B cell (primary cell): ENCODE measurements around the gene LRTM2. TPM values are rescaled to one million over a fixed set of nuclear protein-coding genes. Genes with fewer than 3 reads are reported as not detected.

Source experiments
- ATAC-seq: fragments of 200-7000 bp; cut with Tn5 transposase; one replicate; pipeline ENCODE4 v1.10.0; 2021; ENCODE audit warnings: low read depth, mild to moderate bottlenecking, moderate number of reproducible peaks, moderate library complexity
- CTCF ChIA-PET: fragments of 350-600 bp; sonication (Branson Sonifier 250); formaldehyde crosslinking; loops from one replicate; lab custom pipeline; 2021; ENCODE audit warnings: antibody characterized with exemption, inconsistent platforms; lab: Charles Lee
- POLR2A ChIA-PET: fragments of 350-600 bp; sonication (Branson Sonifier 250); formaldehyde crosslinking; loops from one replicate; lab custom pipeline; 2021; ENCODE audit warnings: antibody characterized with exemption; lab: Charles Lee
- DNase-seq: peaks from one replicate; pipeline ENCODE4 v3.0.0; 2013
- H2AFZ ChIP-seq: 2 replicates; pipeline ENCODE4 v1.6.1; 2012; ENCODE audit warnings: mild to moderate bottlenecking, low read depth, low read length; ENCODE audit not compliant: insufficient read depth, poor library complexity, severe bottlenecking
- H3K27ac ChIP-seq, 2 donors: 1 replicate in 1 of 2; 2 replicates in 1 of 2; pipeline ENCODE4 v1.5.1; 2012 to 2013; ENCODE audit warnings: low read length in 2 of 2, mild to moderate bottlenecking in 2 of 2, moderate library complexity in 1 of 2
- H3K27me3 ChIP-seq, 4 experiments: fragments of 200-600 bp in 1 of 4; sonication (generic) in 1 of 4; replicated peaks in 1 of 4; 1 replicate in 2 of 4; 2 replicates in 2 of 4; pipeline versions ENCODE4 v1.6.1 to v1.7.0; 2013 to 2016; ENCODE audit warnings: low read length in 3 of 4, mild to moderate bottlenecking in 2 of 4, mixed read lengths in 1 of 4, moderate library complexity in 1 of 4; ENCODE audit not compliant: insufficient read depth in 4 of 4, control insufficient read depth in 3 of 4; ENCODE audit errors: control extremely low read depth in 1 of 4
- H3K36me3 ChIP-seq, 2 experiments: replicated peaks in 1 of 2; 1 replicate in 1 of 2; 2 replicates in 1 of 2; pipeline versions ENCODE4 v1.6.1 to v1.7.1; 2013; ENCODE audit warnings: low read length in 1 of 2; ENCODE audit not compliant: insufficient read depth in 2 of 2, control insufficient read depth in 1 of 2; ENCODE audit errors: control extremely low read depth in 1 of 2, extremely low read depth in 1 of 2
- H3K4me1 ChIP-seq, 2 donors: fragments of 200-600 bp in 1 of 2; sonication (generic) in 1 of 2; 1 replicate in 1 of 2; 2 replicates in 1 of 2; pipeline versions ENCODE4 v1.5.1 to v1.6.1; 2013 to 2017; ENCODE audit warnings: low read length in 2 of 2; ENCODE audit not compliant: control insufficient read depth in 2 of 2, insufficient read depth in 2 of 2
- H3K4me2 ChIP-seq: replicated peaks from 2 replicates; pipeline ENCODE3; 2012; ENCODE audit warnings: mild to moderate bottlenecking, low read depth, low read length; ENCODE audit not compliant: poor library complexity, severe bottlenecking
- H3K4me3 ChIP-seq, 5 experiments: fragments of 200-600 bp in 1 of 5; sonication (generic) in 1 of 5; 1 replicate in 3 of 5; 2 replicates in 2 of 5; pipeline versions ENCODE4 v1.5.1 to v1.7.0; 2011 to 2016; ENCODE audit warnings: low read length in 4 of 5, mild to moderate bottlenecking in 4 of 5, low read depth in 2 of 5, control low read depth in 1 of 5, moderate library complexity in 1 of 5; ENCODE audit not compliant: insufficient read depth in 1 of 5; ENCODE audit errors: control extremely low read depth in 1 of 5, extremely low read depth in 1 of 5
- H3K79me2 ChIP-seq: fragments of 200-600 bp; sonication (generic); one replicate; pipeline ENCODE4 v1.6.0; 2016; ENCODE audit warnings: low read length; ENCODE audit not compliant: control insufficient read depth, insufficient read depth
- H3K9ac ChIP-seq: fragments of 200-600 bp; sonication (generic); 2 replicates; pipeline ENCODE4 v1.6.1; 2017; ENCODE audit warnings: mild to moderate bottlenecking, low read length, moderate library complexity
- H3K9me3 ChIP-seq, 3 donors: one replicate each; pipeline versions ENCODE4 v1.6.1 to v1.7.1; 2013; ENCODE audit warnings: low read length in 2 of 3; ENCODE audit not compliant: control insufficient read depth in 2 of 3, insufficient read depth in 1 of 3; ENCODE audit errors: control extremely low read depth in 1 of 3
- H4K20me1 ChIP-seq: 2 replicates; pipeline ENCODE4 v1.6.0; 2012; ENCODE audit warnings: mild to moderate bottlenecking, low read length; ENCODE audit not compliant: insufficient read depth, control insufficient read depth, poor library complexity, severe bottlenecking
- H3K27ac Mint-ChIP-seq: one replicate; pipeline ENCODE4 v1.8.0; 2021; ENCODE audit warnings: mixed read lengths
- H3K27me3 Mint-ChIP-seq: one replicate; pipeline ENCODE4 v1.8.0; 2021; ENCODE audit warnings: mixed read lengths
- H3K4me1 Mint-ChIP-seq: one replicate; pipeline ENCODE4 v1.8.0; 2021; ENCODE audit warnings: mixed read lengths
- H3K4me3 Mint-ChIP-seq: one replicate; pipeline ENCODE4 v1.8.0; 2021; ENCODE audit warnings: mixed read lengths
- H3K9me3 Mint-ChIP-seq: one replicate; pipeline ENCODE4 v1.8.0; 2022; ENCODE audit warnings: mixed read lengths; ENCODE audit not compliant: insufficient read depth
- CTCF ChIP-seq: fragments of 200-600 bp; IDR thresholded peaks from one replicate; pipeline ENCODE4 v1.8.0; 2022; ENCODE audit warnings: antibody characterized with exemption, mild to moderate bottlenecking
- EZH2 ChIP-seq: IDR thresholded peaks from 2 replicates; pipeline ENCODE4 v1.6.1; 2012; ENCODE audit warnings: borderline replicate concordance, low read depth, mild to moderate bottlenecking, moderate library complexity, low read length; ENCODE audit not compliant: insufficient read depth, poor library complexity, severe bottlenecking
- WGBS: methylation state at CpG from one replicate; pipeline ENCODE4 v1.1.5; 2013; ENCODE audit warnings: missing lambda C conversion rate; ENCODE audit not compliant: insufficient coverage; 5-methylcytosine and 5-hydroxymethylcytosine counted together
- intact Hi-C: fragments of 100-400 bp; cut with micrococcal nuclease; formaldehyde crosslinking; loops from one replicate; pipeline ENCODE4 v1.10.0; 2022
- polyA plus RNA-seq: library from polyadenylated mRNA; depleted of rRNA; stranded (reverse); fragments of >200 nt; gene quantifications from 2 replicates; pipeline ENCODE4 v1.2.3, GENCODE V29; 2012
- total RNA-seq, 2 donors: library from RNA; stranded (reverse); fragments of 120-200 nt in 1 of 2; gene quantifications; 1 replicate in 1 of 2; 2 replicates in 1 of 2; pipeline versions ENCODE4 v1.2.3 to v1.2.4, GENCODE V29; 2013 to 2022

Gene LRTM2
- total and polyA plus RNA-seq, 2 donors (not counting 1 experiment from before 2014, with no cell fraction given): not detected

- H4K20me1 ChIP-seq: no peaks in the 10 kb centered on the region
- intact Hi-C loops: no loop called here
- DNase-seq (no peak), ATAC-seq (no peak)
- H3K27me3 ChIP-seq: no peaks in the 10 kb centered on the region
- no peak overlapping the region for H2AFZ ChIP-seq
- CTCF ChIA-PET: no interaction called here
- no peaks in the 10 kb centered on the region for H3K4me1 Mint-ChIP-seq
- H3K4me1 ChIP-seq: no peaks in the 10 kb centered on the region
- no peak overlapping the region for H3K27ac Mint-ChIP-seq
- no peak overlapping the region for H3K27ac ChIP-seq
- no peaks in the 10 kb centered on the region for H3K9me3 ChIP-seq
- no peaks in the 10 kb centered on the region for H3K9me3 Mint-ChIP-seq
- POLR2A ChIA-PET: no interaction called here
- no peak overlapping the region for H3K4me2 ChIP-seq
- H3K9ac ChIP-seq: no peak overlapping the region
- H3K4me3 ChIP-seq: no peak overlapping the region
- no peaks in the 10 kb centered on the region for H3K36me3 ChIP-seq
- WGBS: 94% methylated on average over 8 of the region's 8 CpGs
- peaks cover 17% of the 10 kb centered on the region for H3K27me3 Mint-ChIP-seq
- H3K4me3 Mint-ChIP-seq: no peak overlapping the region
- no peak for TF ChIP-seq CTCF
- TF ChIP-seq EZH2: no peak
- H3K79me2 ChIP-seq: no peaks in the 10 kb centered on the region
Observed at GRCh38 chr12:1877169-1877878, 57.0 kb downstream of the LRTM2 start.

GRCh38 chr12:1878214-1878613, 57.8 kb downstream of the LRTM2 start:
- Mint-ChIP-seq H3K4me3 (no peak overlapping the region), H3K4me1 (no peaks in the 10 kb centered on the region), H3K27ac (no peak overlapping the region), H3K27me3 (peaks cover 18% of the 10 kb centered on the region), H3K9me3 (no peaks in the 10 kb centered on the region)
- Histone ChIP-seq H3K79me2 (no peaks in the 10 kb centered on the region), H4K20me1 (no peaks in the 10 kb centered on the region), H3K4me2 (no peak overlapping the region), H3K9me3 (no peaks in the 10 kb centered on the region), H2AFZ (no peak overlapping the region), H3K9ac (no peak overlapping the region), H3K27ac (no peak overlapping the region), H3K27me3 (no peaks in the 10 kb centered on the region), H3K4me1 (no peaks in the 10 kb centered on the region), H3K36me3 (no peaks in the 10 kb centered on the region), H3K4me3 (no peak overlapping the region)
- WGBS: 96% methylated on average over 9 of the region's 10 CpGs
- POLR2A ChIA-PET: no interaction called here
- ATAC-seq (no peak), DNase-seq (no peak)
- TF ChIP-seq EZH2 (no peak), CTCF (no peak)
- intact Hi-C loops: no loop called here
- CTCF ChIA-PET: no interaction called here
